ENCODE measurements around the gene SAXO1.

- no peak for TF ChIP-seq CTCF (IDR thresholded peaks at IDR 0.05)
- no peak for TF ChIP-seq POLR2AphosphoS5 (IDR thresholded peaks at IDR 0.05)
- TF ChIP-seq POLR2A (IDR thresholded peaks at IDR 0.05) = no peak
- TF ChIP-seq EP300 (IDR thresholded peaks at IDR 0.05) = no peak
These were observed 41.8 kb upstream of the SAXO1 start for GRCh38 chr9:19074836-19075235.

Data from gastroesophageal sphincter (tissue), 3 donors.